HCT116 (cell line): ENCODE results near the gene CCDC124. TPM values are rescaled to one million over a fixed set of nuclear protein-coding genes. Genes with fewer than 3 reads are reported as not detected.

Experiments used
- ATAC-seq: fragments of 200-7000 bp; cut with Tn5 transposase; 2 replicates; pipeline ENCODE4 v1.9.1; 2020; ENCODE audit warnings: mild to moderate bottlenecking, moderate library complexity
- BruUV-seq: library from RNA; stranded (reverse); fragments of 400-500 nt; replicated peaks from 2 replicates; lab custom pipeline; 2021; lab: Mats Ljungman, UMichigan
- CTCF ChIA-PET: fragments of 300-600 bp; sonication (Branson Sonifier 250); formaldehyde crosslinking; loops from one replicate; lab custom pipeline; 2021; ENCODE audit warnings: antibody characterized with exemption; lab: Charles Lee
- POLR2A ChIA-PET: fragments of 300-600, 350-600 bp; sonication (Branson Sonifier 250); formaldehyde crosslinking; loops from one replicate; lab custom pipeline; 2021; ENCODE audit warnings: antibody characterized with exemption; lab: Charles Lee
- RAD21 ChIA-PET, 2 experiments: fragments of 300-600 bp; sonication (Branson Sonifier 250); formaldehyde crosslinking; loops; one replicate each; lab custom pipeline; 2023; ENCODE audit warnings: low total read pairs in 2 of 2; ENCODE audit not compliant: uncharacterized antibody in 2 of 2, unreplicated experiment in 2 of 2, low non-redundant PET in 1 of 2; lab: Charles Lee
- DNase-seq: peaks from one replicate; pipeline ENCODE4 v3.0.0-alpha.2; 2010; ENCODE audit warnings: low read depth, low spot score
- H2AFZ ChIP-seq: fragments of 200-600 bp; shearing (Covaris generic), sonication (generic); 2 replicates; pipeline ENCODE4 v1.6.1; 2017; ENCODE audit warnings: low read depth, mixed run types, mixed read lengths, antibody characterized with exemption, low read length; ENCODE audit not compliant: poor library complexity, severe bottlenecking
- H3K27ac ChIP-seq: 2 replicates; pipeline ENCODE4 v1.5.1; 2012; ENCODE audit warnings: low read depth, low read length
- H3K27me3 ChIP-seq: fragments of 200-600 bp; sonication (generic); 2 replicates; pipeline ENCODE4 v1.6.1; 2016; ENCODE audit warnings: mixed run types, low read length, mixed read lengths; ENCODE audit not compliant: insufficient read depth
- H3K36me3 ChIP-seq, 2 experiments: fragments of 200-500 bp in 1 of 2; fragments of 200-600 bp in 1 of 2; sonication (Bioruptor generic) in 1 of 2; sonication (generic) in 1 of 2; 2 replicates each; pipeline versions ENCODE4 v1.5.1 to v1.6.1; 2014 to 2016; ENCODE audit warnings: low read length in 2 of 2, inconsistent platforms in 1 of 2, mixed read lengths in 1 of 2, mixed run types in 1 of 2; ENCODE audit not compliant: insufficient read depth in 2 of 2, control insufficient read depth in 1 of 2
- H3K4me1 ChIP-seq, 2 experiments: fragments of 200-600 bp in 1 of 2; sonication (generic) in 1 of 2; 2 replicates each; pipeline versions ENCODE4 v1.5.1 to v1.6.1; 2012 to 2017; ENCODE audit warnings: low read length in 2 of 2, inconsistent platforms in 1 of 2, mild to moderate bottlenecking in 1 of 2, mixed read lengths in 1 of 2, mixed run types in 1 of 2, moderate library complexity in 1 of 2; ENCODE audit not compliant: insufficient read depth in 2 of 2, control insufficient read depth in 1 of 2
- H3K4me2 ChIP-seq: fragments of 200-600 bp; sonication (generic); 2 replicates; pipeline ENCODE4 v1.6.1; 2017; ENCODE audit warnings: mixed run types, low read length, mixed read lengths
- H3K4me3 ChIP-seq, 2 experiments: fragments of 200-600 bp in 1 of 2; sonication (generic) in 1 of 2; replicated peaks in 1 of 2; 2 replicates each; pipeline ENCODE4 v1.5.1; 2011 to 2016; ENCODE audit warnings: low read length in 2 of 2, control low read depth in 1 of 2, low read depth in 1 of 2, mild to moderate bottlenecking in 1 of 2, mixed read lengths in 1 of 2, mixed run types in 1 of 2
- H3K79me2 ChIP-seq: fragments of 200-600 bp; sonication (generic); 2 replicates; pipeline ENCODE4 v1.6.1; 2017; ENCODE audit warnings: mild to moderate bottlenecking, mixed run types, low read length, moderate library complexity, mixed read lengths; ENCODE audit not compliant: insufficient read depth
- H3K9ac ChIP-seq: fragments of 200-600 bp; sonication (generic); 2 replicates; pipeline ENCODE4 v1.6.1; 2016; ENCODE audit warnings: low read length, mixed read lengths
- H3K9me2 ChIP-seq: fragments of 200-600 bp; sonication (generic), shearing (Covaris generic); 2 replicates; pipeline ENCODE4 v1.6.1; 2017; ENCODE audit warnings: mixed run types, mild to moderate bottlenecking, moderate library complexity; ENCODE audit not compliant: insufficient read depth
- H3K9me3 ChIP-seq, 2 experiments: fragments of 200-500 bp in 1 of 2; fragments of 200-600 bp in 1 of 2; sonication (Bioruptor generic) in 1 of 2; sonication (generic) in 1 of 2; 2 replicates each; pipeline ENCODE4 v1.6.1; 2014 to 2017; ENCODE audit warnings: low read length in 2 of 2, mixed read lengths in 2 of 2, inconsistent platforms in 1 of 2, low read depth in 1 of 2, mild to moderate bottlenecking in 1 of 2, mixed run types in 1 of 2, moderate library complexity in 1 of 2; ENCODE audit not compliant: control insufficient read depth in 1 of 2, insufficient read depth in 1 of 2
- H4K20me1 ChIP-seq: fragments of 200-600 bp; sonication (generic), shearing (Covaris generic); 2 replicates; pipeline ENCODE4 v1.6.1; 2017; ENCODE audit warnings: mixed run types, mild to moderate bottlenecking, moderate library complexity; ENCODE audit not compliant: insufficient read depth
- CBX3 ChIP-seq: IDR thresholded peaks from 2 replicates; pipeline ENCODE4 v1.6.1; 2012; ENCODE audit warnings: low read depth
- EGR1 ChIP-seq: IDR thresholded peaks from 2 replicates; pipeline ENCODE4 v1.6.1; 2012; ENCODE audit warnings: low read depth
- ELF1 ChIP-seq: IDR thresholded peaks from 2 replicates; pipeline ENCODE4 v1.6.1; 2012; ENCODE audit warnings: low read depth, borderline replicate concordance
- EZH2 ChIP-seq: fragments of 200-600 bp; sonication (generic); IDR thresholded peaks from 2 replicates; pipeline ENCODE4 v1.6.1; 2017; ENCODE audit warnings: antibody characterized with exemption, mixed run types
- FOSL1 ChIP-seq: IDR thresholded peaks from 2 replicates; pipeline ENCODE4 v1.6.1; 2012; ENCODE audit warnings: low read depth
- POLR2A ChIP-seq: IDR thresholded peaks from 2 replicates; pipeline ENCODE4 v1.7.0; 2011; ENCODE audit warnings: borderline replicate concordance; ENCODE audit not compliant: insufficient read depth, insufficient read length; ENCODE audit errors: extremely low read depth
- RAD21 ChIP-seq: IDR thresholded peaks from 2 replicates; pipeline ENCODE4 v1.6.1; 2012; ENCODE audit warnings: low read depth, mild to moderate bottlenecking
- SIN3A ChIP-seq: IDR thresholded peaks from 2 replicates; pipeline ENCODE4 v1.6.1; 2012; ENCODE audit warnings: low read depth
- SRF ChIP-seq: IDR thresholded peaks from 2 replicates; pipeline ENCODE4 v1.6.1; 2012; ENCODE audit warnings: low read depth
- YY1 ChIP-seq: IDR thresholded peaks from 2 replicates; pipeline ENCODE4 v1.6.1; 2011; ENCODE audit warnings: low read length, low read depth, moderate library complexity, mild to moderate bottlenecking; ENCODE audit not compliant: insufficient replicate concordance; ENCODE audit errors: extremely low read depth
- ZFX ChIP-seq: fragments of 450-650 bp; IDR thresholded peaks from 2 replicates; pipeline ENCODE4 v1.6.1; 2017
- intact Hi-C: fragments of 100-400 bp; cut with micrococcal nuclease; formaldehyde crosslinking; loops from 2 replicates; pipeline ENCODE4 v1.10.0; 2022
- total RNA-seq: library from RNA; stranded (reverse); gene quantifications from one replicate; pipeline ENCODE4 v1.2.1, GENCODE V29; 2021; ENCODE audit not compliant: unreplicated experiment
- TF ChIP-seq, protein P1 (sequence below): IDR thresholded peaks from 2 replicates; pipeline ENCODE4 v1.6.1; 2012
- TF ChIP-seq, protein P2 (sequence below): IDR thresholded peaks from 2 replicates; pipeline ENCODE4 v1.6.1; 2011; ENCODE audit warnings: mild to moderate bottlenecking, low read length, moderate library complexity; ENCODE audit not compliant: insufficient replicate concordance; ENCODE audit errors: extremely low read depth
- TF ChIP-seq, protein P3 (sequence below), 3 experiments: fragments of 200-600 bp in 1 of 3; sonication (generic) in 1 of 3; IDR thresholded peaks in 2 of 3; conservative IDR thresholded peaks in 1 of 3; 2 replicates each; pipeline ENCODE4 v1.5.1; 2012 to 2017; ENCODE audit warnings: low read depth in 2 of 3, low read length in 2 of 3, antibody characterized with exemption in 1 of 3, borderline replicate concordance in 1 of 3, control low read depth in 1 of 3, mild to moderate bottlenecking in 1 of 3, mixed read lengths in 1 of 3, mixed run types in 1 of 3, moderate library complexity in 1 of 3; ENCODE audit not compliant: insufficient read depth in 1 of 3

CCDC124 gene
- total RNA-seq, 1 experiment from 2014 or later: 177 TPM

- no peaks in the 10 kb centered on the region for H4K20me1 ChIP-seq
- DNase-seq (no peak), ATAC-seq (no peak; the same call in 1 of the 2 replicates)
- peaks cover 0 to 2% of the 10 kb centered on the region in 2 experiments; a peak in 2 of 4 replicates for H3K36me3 ChIP-seq
- TF ChIP-seq EZH2 (no peak), FOSL1 (peak; percentile 33; the same call in 1 of the 2 replicates), ZFX (no peak)
- CTCF ChIA-PET: interaction anchor here (0.6 to 6.7 kb wide), 7 partner anchors 14 to 138 kb away, joined by 3 to 127 read pairs (median 10); partner anchors contain the start of genes B3GNT3, RPL18A and SLC5A5
- no peaks in the 10 kb centered on the region for H3K9me2 ChIP-seq
- no peak overlapping the region for H2AFZ ChIP-seq
- peak overlapping the region; percentile 98 for H3K9ac ChIP-seq
- no peaks in the 10 kb centered on the region for H3K27me3 ChIP-seq
- peak overlapping the region; percentile 97 for H3K4me2 ChIP-seq
- H3K9me3 ChIP-seq: no peaks in the 10 kb centered on the region
- intact Hi-C loops: loop anchor here (5.0 to 10.0 kb wide), 2 partner anchors 156 to 321 kb away; a partner anchor contains a TSS
- POLR2A ChIA-PET: interaction anchor here (0.5 to 4.7 kb wide), 7 partner anchors 14 to 74 kb away, joined by 3 to 61 read pairs (median 7); partner anchors contain the start of genes RPL18A and SLC5A5
- RAD21 ChIA-PET: interaction anchor here (1.0 to 2.5 kb wide), 7 partner anchors 63 to 103 kb away, joined by 3 to 20 read pairs (median 11); partner anchors contain the start of genes RPL18A (in 2 of the 2) and SLC5A5 (in 1 of the 2)
- H3K79me2 ChIP-seq: peaks cover 41% of the 10 kb centered on the region
- H3K4me3 ChIP-seq: peak overlapping the region; percentile 87 to 98
- H3K4me1 ChIP-seq: peaks cover 15 to 27% of the 10 kb centered on the region in 2 experiments
- H3K27ac ChIP-seq: peak overlapping the region; percentile 86
- no TSS peak for BruUV-seq
Measured at GRCh38 chr19:17933414-17934129, 757 bp downstream of the CCDC124 start.

DNA sequence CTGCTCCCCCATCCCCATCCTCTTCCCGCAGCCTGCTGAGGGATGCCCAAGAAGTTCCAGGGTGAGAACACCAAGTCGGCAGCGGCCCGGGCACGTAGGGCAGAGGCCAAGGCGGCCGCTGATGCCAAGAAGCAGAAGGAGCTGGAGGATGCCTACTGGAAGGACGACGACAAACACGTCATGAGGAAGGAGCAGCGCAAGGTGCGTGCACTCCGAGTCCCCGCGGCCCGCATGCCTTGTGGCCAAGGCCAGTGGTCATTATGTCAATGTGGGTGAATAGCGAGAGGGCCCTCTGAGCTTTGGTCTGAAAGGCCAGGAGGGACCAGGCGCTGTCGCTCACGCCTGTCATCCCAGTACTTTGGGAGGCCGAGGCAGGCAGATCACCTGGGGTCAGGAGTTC is 3.6 kb downstream of the CCDC124 start:
- Histone ChIP-seq H3K9me3 (no peaks in the 10 kb centered on the region), H3K9me2 (no peaks in the 10 kb centered on the region), H3K27me3 (no peaks in the 10 kb centered on the region), H3K4me3 (no peak overlapping the region), H3K4me2 (no peak overlapping the region), H3K79me2 (peaks cover 46% of the 10 kb centered on the region), H3K27ac (no peak overlapping the region), H3K9ac (no peak overlapping the region), H4K20me1 (no peaks in the 10 kb centered on the region), H2AFZ (no peak overlapping the region), H3K4me1 (peaks cover 12 to 22% of the 10 kb centered on the region in 2 experiments), H3K36me3 (peaks cover 9 to 13% of the 10 kb centered on the region in 2 experiments; a peak in 3 of 4 replicates)
- RAD21 ChIA-PET: no interaction called here
- ATAC-seq (no peak), DNase-seq (no peak)
- BruUV-seq: no TSS peak
- POLR2A ChIA-PET: interaction anchor here (1.3 kb wide), 1 partner anchor 62 kb away, joined by 3 read pairs; no protein-coding TSS in a partner anchor
- intact Hi-C loops: loop anchor here (10.0 kb wide), 1 partner anchor 318 kb away; a partner anchor contains a TSS
- CTCF ChIA-PET: interaction anchor here (0.6 to 6.7 kb wide), 3 partner anchors 11 to 134 kb away, joined by 3 to 127 read pairs (median 16); no protein-coding TSS in a partner anchor
- TF ChIP-seq ZFX: no peak
- no peak for TF ChIP-seq RAD21
- no peak for TF ChIP-seq POLR2A
- TF ChIP-seq FOSL1: no peak
- TF ChIP-seq, protein P1, sequence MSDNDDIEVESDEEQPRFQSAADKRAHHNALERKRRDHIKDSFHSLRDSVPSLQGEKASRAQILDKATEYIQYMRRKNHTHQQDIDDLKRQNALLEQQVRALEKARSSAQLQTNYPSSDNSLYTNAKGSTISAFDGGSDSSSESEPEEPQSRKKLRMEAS: no peak
- TF ChIP-seq, protein P2, sequence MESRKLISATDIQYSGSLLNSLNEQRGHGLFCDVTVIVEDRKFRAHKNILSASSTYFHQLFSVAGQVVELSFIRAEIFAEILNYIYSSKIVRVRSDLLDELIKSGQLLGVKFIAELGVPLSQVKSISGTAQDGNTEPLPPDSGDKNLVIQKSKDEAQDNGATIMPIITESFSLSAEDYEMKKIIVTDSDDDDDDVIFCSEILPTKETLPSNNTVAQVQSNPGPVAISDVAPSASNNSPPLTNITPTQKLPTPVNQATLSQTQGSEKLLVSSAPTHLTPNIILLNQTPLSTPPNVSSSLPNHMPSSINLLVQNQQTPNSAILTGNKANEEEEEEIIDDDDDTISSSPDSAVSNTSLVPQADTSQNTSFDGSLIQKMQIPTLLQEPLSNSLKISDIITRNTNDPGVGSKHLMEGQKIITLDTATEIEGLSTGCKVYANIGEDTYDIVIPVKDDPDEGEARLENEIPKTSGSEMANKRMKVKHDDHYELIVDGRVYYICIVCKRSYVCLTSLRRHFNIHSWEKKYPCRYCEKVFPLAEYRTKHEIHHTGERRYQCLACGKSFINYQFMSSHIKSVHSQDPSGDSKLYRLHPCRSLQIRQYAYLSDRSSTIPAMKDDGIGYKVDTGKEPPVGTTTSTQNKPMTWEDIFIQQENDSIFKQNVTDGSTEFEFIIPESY: no peak
- no peak for TF ChIP-seq YY1
- TF ChIP-seq, protein P3, sequence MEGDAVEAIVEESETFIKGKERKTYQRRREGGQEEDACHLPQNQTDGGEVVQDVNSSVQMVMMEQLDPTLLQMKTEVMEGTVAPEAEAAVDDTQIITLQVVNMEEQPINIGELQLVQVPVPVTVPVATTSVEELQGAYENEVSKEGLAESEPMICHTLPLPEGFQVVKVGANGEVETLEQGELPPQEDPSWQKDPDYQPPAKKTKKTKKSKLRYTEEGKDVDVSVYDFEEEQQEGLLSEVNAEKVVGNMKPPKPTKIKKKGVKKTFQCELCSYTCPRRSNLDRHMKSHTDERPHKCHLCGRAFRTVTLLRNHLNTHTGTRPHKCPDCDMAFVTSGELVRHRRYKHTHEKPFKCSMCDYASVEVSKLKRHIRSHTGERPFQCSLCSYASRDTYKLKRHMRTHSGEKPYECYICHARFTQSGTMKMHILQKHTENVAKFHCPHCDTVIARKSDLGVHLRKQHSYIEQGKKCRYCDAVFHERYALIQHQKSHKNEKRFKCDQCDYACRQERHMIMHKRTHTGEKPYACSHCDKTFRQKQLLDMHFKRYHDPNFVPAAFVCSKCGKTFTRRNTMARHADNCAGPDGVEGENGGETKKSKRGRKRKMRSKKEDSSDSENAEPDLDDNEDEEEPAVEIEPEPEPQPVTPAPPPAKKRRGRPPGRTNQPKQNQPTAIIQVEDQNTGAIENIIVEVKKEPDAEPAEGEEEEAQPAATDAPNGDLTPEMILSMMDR (IDR thresholded peaks at IDR 0.05 in 2 of 3, conservative IDR thresholded peaks at IDR 0.05 in 1 of 3; ENCODE audit: borderline replicate concordance in 1 of 3, insufficient read depth in 1 of 3, low read depth in 2 of 3, low read length in 2 of 3): no peak
- no peak for TF ChIP-seq EGR1
- no peak for TF ChIP-seq SRF
- no peak for TF ChIP-seq ELF1
- TF ChIP-seq SIN3A: no peak
- no peak for TF ChIP-seq CBX3
